Right lobe of liver (tissue), 6 donors: ENCODE measurements around the gene KIAA0586. TPM values are rescaled to one million over a fixed set of nuclear protein-coding genes. Genes with fewer than 3 reads are reported as not detected.

Source experiments
- ATAC-seq, 4 donors: fragments of 200-7000 bp; cut with Tn5 transposase; one replicate each; pipeline ENCODE4 v1.9.1; 2020; ENCODE audit warnings: mild to moderate bottlenecking in 4 of 4, moderate library complexity in 4 of 4
- DNase-seq, 3 donors: peaks; one replicate each; pipeline ENCODE4 v3.0.0-alpha.2; 2020
- H3K27ac ChIP-seq, 3 donors: fragments of 200-600 bp; one replicate each; pipeline ENCODE4 v1.8.0; 2022
- H3K27me3 ChIP-seq, 2 donors: fragments of 200-600 bp; one replicate each; pipeline ENCODE4 v1.8.0; 2022
- H3K36me3 ChIP-seq, 4 donors: fragments of 200-600 bp; sonication (generic) in 1 of 4; one replicate each; pipeline versions ENCODE4 v1.5.1 to v1.8.0; 2017 to 2022; ENCODE audit warnings: control low read depth in 1 of 4
- H3K4me1 ChIP-seq, 4 donors: fragments of 200-600 bp; sonication (generic) in 1 of 4; one replicate each; pipeline versions ENCODE4 v1.5.1 to v1.8.0; 2017 to 2022; ENCODE audit warnings: control low read depth in 1 of 4
- H3K4me3 ChIP-seq, 3 donors: fragments of 200-600 bp; one replicate each; pipeline ENCODE4 v1.8.0; 2022
- H3K9me3 ChIP-seq, 4 donors: fragments of 200-600 bp; sonication (generic) in 1 of 4; one replicate each; pipeline versions ENCODE4 v1.5.1 to v1.8.0; 2017 to 2022; ENCODE audit warnings: control low read depth in 1 of 4
- POLR2A ChIP-seq: fragments of 450-650 bp; IDR thresholded peaks from one replicate; pipeline ENCODE4 v1.6.1; 2017; ENCODE audit warnings: antibody characterized with exemption, mild to moderate bottlenecking
- WGBS: methylation state at CpG from one replicate; pipeline ENCODE4 v1.1.6; 2018; ENCODE audit warnings: low coverage, low lambda C conversion rate; ENCODE audit not compliant: insufficient coverage; ENCODE audit errors: missing lambda C conversion rate; 5-methylcytosine and 5-hydroxymethylcytosine counted together
- intact Hi-C, 2 donors: fragments of 100-400 bp; cut with DNase I; formaldehyde crosslinking; loops; one replicate each; pipeline versions ENCODE4 v1.11.2 to v1.14.1; 2022
- total RNA-seq, 6 experiments: library from RNA; depleted of rRNA in 2 of 6; stranded (reverse); fragments of >200 nt in 2 of 6; fragmentation: NEBNext Ultra II Directional in 3 of 6; extraction: Animal tissue kit (Norgen Biotek cat#: 25700) in 3 of 6; gene quantifications; one replicate each; pipeline versions ENCODE4 v1.1.0 to v1.2.4, GENCODE V29; 2016 to 2023
- TF ChIP-seq, protein P1 (sequence below), 4 donors: fragments of 200-600 bp in 3 of 4; fragments of 450-650 bp in 1 of 4; IDR thresholded peaks; one replicate each; pipeline versions ENCODE4 v1.5.1 to v1.8.0; 2016 to 2022; ENCODE audit warnings: antibody characterized with exemption in 4 of 4, mild to moderate bottlenecking in 2 of 4
- donor health status: DM: no; HTN: yes; CAD: no.
- donor health status: DM: no; HTN: no; CAD: no.
- donor health status: DM: no; HTN: no; CAD: no.
- donor health status: DM: no; HTN: yes; CAD: no.
- donor health status: DM: no; HTN: yes; CAD: no.

KIAA0586 gene
- total RNA-seq, 6 experiments from 2014 or later = 4.7 to 14.6 (median 9.0) TPM

DNA sequence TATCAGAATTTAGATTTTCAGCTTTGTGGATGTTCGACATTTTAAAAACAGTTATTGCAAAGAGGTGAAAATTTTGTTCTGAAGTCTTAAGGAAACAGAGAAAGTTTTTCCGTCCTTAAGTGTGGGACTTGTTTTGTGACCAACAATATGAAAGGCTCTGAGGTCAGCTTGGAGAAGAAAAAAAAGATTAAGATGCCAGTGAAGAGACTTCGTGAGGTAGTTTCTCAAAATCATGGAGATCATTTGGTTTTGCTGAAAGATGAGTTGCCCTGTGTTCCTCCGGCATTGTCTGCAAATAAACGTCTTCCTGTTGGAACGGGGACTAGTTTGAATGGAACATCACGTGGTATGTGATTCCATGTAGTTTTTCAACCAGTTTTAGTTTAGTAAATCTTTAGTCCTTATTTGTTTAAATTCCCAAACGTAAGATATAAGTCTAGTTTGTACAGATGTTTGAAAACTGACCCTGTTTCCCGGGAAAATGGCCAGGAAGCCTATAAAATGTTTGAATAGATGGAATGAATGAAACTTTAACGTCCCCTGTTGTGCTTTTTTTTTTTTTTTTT lies 682 bp downstream of the KIAA0586 start:
- peak; percentile 35 to 49 (median 44) for ATAC-seq
- intact Hi-C loops = no loop called here
- H3K27me3 ChIP-seq = no peaks in the 10 kb centered on the region
- no peak for TF ChIP-seq POLR2A
- TF ChIP-seq, protein P1, sequence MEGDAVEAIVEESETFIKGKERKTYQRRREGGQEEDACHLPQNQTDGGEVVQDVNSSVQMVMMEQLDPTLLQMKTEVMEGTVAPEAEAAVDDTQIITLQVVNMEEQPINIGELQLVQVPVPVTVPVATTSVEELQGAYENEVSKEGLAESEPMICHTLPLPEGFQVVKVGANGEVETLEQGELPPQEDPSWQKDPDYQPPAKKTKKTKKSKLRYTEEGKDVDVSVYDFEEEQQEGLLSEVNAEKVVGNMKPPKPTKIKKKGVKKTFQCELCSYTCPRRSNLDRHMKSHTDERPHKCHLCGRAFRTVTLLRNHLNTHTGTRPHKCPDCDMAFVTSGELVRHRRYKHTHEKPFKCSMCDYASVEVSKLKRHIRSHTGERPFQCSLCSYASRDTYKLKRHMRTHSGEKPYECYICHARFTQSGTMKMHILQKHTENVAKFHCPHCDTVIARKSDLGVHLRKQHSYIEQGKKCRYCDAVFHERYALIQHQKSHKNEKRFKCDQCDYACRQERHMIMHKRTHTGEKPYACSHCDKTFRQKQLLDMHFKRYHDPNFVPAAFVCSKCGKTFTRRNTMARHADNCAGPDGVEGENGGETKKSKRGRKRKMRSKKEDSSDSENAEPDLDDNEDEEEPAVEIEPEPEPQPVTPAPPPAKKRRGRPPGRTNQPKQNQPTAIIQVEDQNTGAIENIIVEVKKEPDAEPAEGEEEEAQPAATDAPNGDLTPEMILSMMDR (IDR thresholded peaks at IDR 0.05) = no peak
- H3K36me3 ChIP-seq = peaks cover 0 to 19% (median 3%) of the 10 kb centered on the region in 4 donors
- under 1% methylated on average over 10 of the region's 10 CpGs for WGBS
- peaks cover 0 to 26% (median 7%) of the 10 kb centered on the region in 4 donors for H3K4me1 ChIP-seq
- peak overlapping the region; percentile 67 to 88 (median 73) for H3K4me3 ChIP-seq
- H3K9me3 ChIP-seq = no peaks in the 10 kb centered on the region
- H3K27ac ChIP-seq = peak overlapping the region; percentile 87 to 98 (median 96)
- DNase-seq = no peak

DNA sequence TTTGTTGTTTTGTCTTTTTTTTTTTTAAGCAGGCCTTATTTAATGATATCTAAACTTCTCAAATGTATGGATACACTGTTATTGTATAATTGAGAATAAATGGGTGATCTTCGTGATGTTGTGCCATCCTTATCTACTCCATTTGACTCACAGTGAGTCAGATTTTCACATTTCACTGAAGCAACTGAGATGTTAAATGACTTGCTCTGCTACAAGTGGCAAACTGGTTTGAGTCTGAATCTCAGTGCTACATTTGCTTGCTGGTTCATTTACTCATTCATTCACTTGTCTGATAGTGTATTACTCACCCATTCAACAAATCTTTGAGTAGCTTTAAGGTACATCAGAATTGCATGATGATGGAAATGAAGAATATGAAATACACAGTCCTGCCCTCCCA lies 2.6 kb downstream of the KIAA0586 start:
- ATAC-seq (no peak), DNase-seq (no peak)
- no peak overlapping the region for H3K4me3 ChIP-seq
- no peaks in the 10 kb centered on the region for H3K27me3 ChIP-seq
- H3K4me1 ChIP-seq = peaks cover 0 to 26% (median 7%) of the 10 kb centered on the region in 4 donors
- peaks cover 0 to 18% (median 4%) of the 10 kb centered on the region in 4 donors for H3K36me3 ChIP-seq
- WGBS = 78% methylated on average over 1 of the region's 1 CpG
- H3K27ac ChIP-seq = no peak overlapping the region
- intact Hi-C loops = no loop called here
- TF ChIP-seq POLR2A = no peak
- TF ChIP-seq, protein P1 (IDR thresholded peaks at IDR 0.05) = no peak
- no peaks in the 10 kb centered on the region for H3K9me3 ChIP-seq

DNA sequence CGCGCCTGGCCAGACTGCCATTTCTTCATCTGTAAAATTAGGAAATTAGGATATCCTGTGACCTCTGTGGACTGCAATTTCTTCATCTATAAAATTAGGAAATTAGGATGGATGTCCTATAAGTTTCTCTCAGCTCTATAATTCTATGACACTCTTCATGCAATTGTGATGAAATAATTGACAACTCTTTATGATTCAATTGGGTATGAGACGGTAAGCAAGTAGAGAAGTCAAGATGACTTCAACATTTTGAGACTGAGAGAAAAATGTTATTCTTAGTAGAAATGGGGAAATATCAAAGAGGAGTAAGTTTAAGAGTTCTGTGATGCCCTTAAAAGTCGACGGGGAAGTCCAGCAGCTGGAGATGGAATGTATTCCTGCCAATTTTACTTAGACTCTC lies 12.0 kb downstream of the KIAA0586 start:
- Histone ChIP-seq H3K9me3 (no peaks in the 10 kb centered on the region), H3K27ac (no peak overlapping the region), H3K27me3 (no peaks in the 10 kb centered on the region), H3K4me3 (no peak overlapping the region), H3K36me3 (peaks cover 0 to 28% (median 4%) of the 10 kb centered on the region in 4 donors), H3K4me1 (no peaks in the 10 kb centered on the region)
- TF ChIP-seq, protein P1 (IDR thresholded peaks at IDR 0.05) = no peak
- no peak for TF ChIP-seq POLR2A
- WGBS = 71% methylated on average over 5 of the region's 5 CpGs
- ATAC-seq = no peak
- no peak for DNase-seq
- intact Hi-C loops = no loop called here

DNA sequence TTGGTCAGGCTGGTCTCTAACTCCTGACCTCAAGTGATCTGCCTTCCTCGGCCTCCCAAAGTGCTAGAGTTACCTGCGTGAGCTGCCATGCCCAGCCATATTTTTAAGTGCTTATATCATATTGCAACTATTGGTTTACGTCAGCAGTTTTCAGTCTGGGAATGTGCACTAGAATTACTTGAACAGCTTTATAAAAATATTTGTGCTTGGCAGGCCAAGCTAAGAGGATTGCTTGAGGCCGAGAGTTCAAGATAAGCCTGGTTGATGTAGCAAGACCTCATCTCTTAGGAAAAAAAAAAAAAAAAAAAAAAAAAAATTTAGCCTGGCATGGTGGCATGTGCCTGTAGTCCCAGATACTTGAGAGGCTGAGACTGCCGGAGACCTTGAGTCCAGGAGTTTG lies 17.1 kb downstream of the KIAA0586 start:
- intact Hi-C loops = no loop called here
- H3K27me3 ChIP-seq = no peaks in the 10 kb centered on the region
- no peaks in the 10 kb centered on the region for H3K9me3 ChIP-seq
- WGBS = 90% methylated on average over 5 of the region's 5 CpGs
- no peak overlapping the region for H3K4me3 ChIP-seq
- ATAC-seq (no peak), DNase-seq (no peak)
- H3K4me1 ChIP-seq = no peaks in the 10 kb centered on the region
- no peak for TF ChIP-seq POLR2A
- TF ChIP-seq, protein P1 (IDR thresholded peaks at IDR 0.05) = no peak
- no peak overlapping the region for H3K27ac ChIP-seq
- H3K36me3 ChIP-seq = peaks cover 0 to 37% (median 4%) of the 10 kb centered on the region in 4 donors
